ENCODE data around the gene PPP4R1.

Gene PPP4R1

GRCh38 chr18:9627642-9628041, 13.3 kb upstream of the PPP4R1 start:
- no peak for FAIRE-seq
- DNase-seq (ENCODE audit: insufficient read length) = no peak
- TF ChIP-seq TAF1 (IDR thresholded peaks at IDR 0.05; ENCODE audit: borderline replicate concordance, low read depth, low read length) (no peak), POLR2AphosphoS5 (IDR thresholded peaks at IDR 0.05; ENCODE audit: low read depth, low read length) (no peak), POLR2A (IDR thresholded peaks at IDR 0.05; ENCODE audit: low read depth, low read length) (no peak)

- no peak for FAIRE-seq
Measured at GRCh38 chr18:9619990-9620389, 5.6 kb upstream of the PPP4R1 start.

GRCh38 chr18:9619545-9619944, 5.2 kb upstream of the PPP4R1 start:
- TF ChIP-seq POLR2AphosphoS5 (IDR thresholded peaks at IDR 0.05; ENCODE audit: low read depth, low read length) = no peak
- TF ChIP-seq POLR2A (IDR thresholded peaks at IDR 0.05; ENCODE audit: low read depth, low read length) = no peak
- no peak for TF ChIP-seq TAF1 (IDR thresholded peaks at IDR 0.05; ENCODE audit: borderline replicate concordance, low read depth, low read length)
- DNase-seq (ENCODE audit: insufficient read length) = no peak
- FAIRE-seq = no peak

More at GRCh38 chr18:9619990-9620389, 5.6 kb upstream of the PPP4R1 start:
- no peak for TF ChIP-seq POLR2A (IDR thresholded peaks at IDR 0.05; ENCODE audit: low read depth, low read length)
- TF ChIP-seq TAF1 (IDR thresholded peaks at IDR 0.05; ENCODE audit: borderline replicate concordance, low read depth, low read length) = no peak
- TF ChIP-seq POLR2AphosphoS5 (IDR thresholded peaks at IDR 0.05; ENCODE audit: low read depth, low read length) = no peak
- DNase-seq (ENCODE audit: insufficient read length) = no peak

GRCh38 chr18:9619056-9619455, 4.7 kb upstream of the PPP4R1 start:
- TF ChIP-seq POLR2A (IDR thresholded peaks at IDR 0.05; ENCODE audit: low read depth, low read length) (no peak), POLR2AphosphoS5 (IDR thresholded peaks at IDR 0.05; ENCODE audit: low read depth, low read length) (no peak), TAF1 (IDR thresholded peaks at IDR 0.05; ENCODE audit: borderline replicate concordance, low read depth, low read length) (no peak)
- no peak for DNase-seq (ENCODE audit: insufficient read length)
- FAIRE-seq = no peak

- FAIRE-seq (no peak), DNase-seq (ENCODE audit: insufficient read length) (no peak)
- TF ChIP-seq POLR2A (IDR thresholded peaks at IDR 0.05; ENCODE audit: low read depth, low read length) (no peak), TAF1 (IDR thresholded peaks at IDR 0.05; ENCODE audit: borderline replicate concordance, low read depth, low read length) (no peak), POLR2AphosphoS5 (IDR thresholded peaks at IDR 0.05; ENCODE audit: low read depth, low read length) (no peak)
Measured at GRCh38 chr18:9617006-9617542, 2.7 kb upstream of the PPP4R1 start.

GRCh38 chr18:9616049-9616448, 1.7 kb upstream of the PPP4R1 start:
- FAIRE-seq = no peak
- DNase-seq (ENCODE audit: insufficient read length) = no peak
- TF ChIP-seq TAF1 (IDR thresholded peaks at IDR 0.05; ENCODE audit: borderline replicate concordance, low read depth, low read length) (no peak), POLR2A (IDR thresholded peaks at IDR 0.05; ENCODE audit: low read depth, low read length) (no peak), POLR2AphosphoS5 (IDR thresholded peaks at IDR 0.05; ENCODE audit: low read depth, low read length) (no peak)

GRCh38 chr18:9615280-9615797, 980 bp upstream of the PPP4R1 start:
- FAIRE-seq = no peak
- TF ChIP-seq POLR2AphosphoS5 (IDR thresholded peaks at IDR 0.05; ENCODE audit: low read depth, low read length) = no peak
- no peak for TF ChIP-seq POLR2A (IDR thresholded peaks at IDR 0.05; ENCODE audit: low read depth, low read length)
- no peak for TF ChIP-seq TAF1 (IDR thresholded peaks at IDR 0.05; ENCODE audit: borderline replicate concordance, low read depth, low read length)
- DNase-seq (ENCODE audit: insufficient read length) = no peak

- TF ChIP-seq POLR2AphosphoS5 (IDR thresholded peaks at IDR 0.05; ENCODE audit: low read depth, low read length) (peak; percentile 46; the same call in 1 of the 2 replicates), TAF1 (IDR thresholded peaks at IDR 0.05; ENCODE audit: borderline replicate concordance, low read depth, low read length) (no peak), POLR2A (IDR thresholded peaks at IDR 0.05; ENCODE audit: low read depth, low read length) (peak; percentile 16; the same call in 1 of the 2 replicates)
- FAIRE-seq (peak; percentile 70), DNase-seq (ENCODE audit: insufficient read length) (peak; percentile 35)
Measured at GRCh38 chr18:9613550-9614400, 584 bp downstream of the PPP4R1 start.

GRCh38 chr18:9612977-9613376, 1.4 kb downstream of the PPP4R1 start:
- DNase-seq (ENCODE audit: insufficient read length) (no peak), FAIRE-seq (peak; percentile 51)
- TF ChIP-seq POLR2AphosphoS5 (IDR thresholded peaks at IDR 0.05; ENCODE audit: low read depth, low read length) (no peak), TAF1 (IDR thresholded peaks at IDR 0.05; ENCODE audit: borderline replicate concordance, low read depth, low read length) (no peak), POLR2A (IDR thresholded peaks at IDR 0.05; ENCODE audit: low read depth, low read length) (no peak)

GRCh38 chr18:9612215-9612830, 2.0 kb downstream of the PPP4R1 start:
- FAIRE-seq = peak; percentile 80
- TF ChIP-seq TAF1 (IDR thresholded peaks at IDR 0.05; ENCODE audit: borderline replicate concordance, low read depth, low read length) (no peak), POLR2AphosphoS5 (IDR thresholded peaks at IDR 0.05; ENCODE audit: low read depth, low read length) (no peak), POLR2A (IDR thresholded peaks at IDR 0.05; ENCODE audit: low read depth, low read length) (no peak)
- DNase-seq (ENCODE audit: insufficient read length) = no peak

- DNase-seq (ENCODE audit: insufficient read length) (no peak), FAIRE-seq (no peak)
- no peak for TF ChIP-seq TAF1 (IDR thresholded peaks at IDR 0.05; ENCODE audit: borderline replicate concordance, low read depth, low read length)
- TF ChIP-seq POLR2A (IDR thresholded peaks at IDR 0.05; ENCODE audit: low read depth, low read length) = no peak
Measured at GRCh38 chr18:9609190-9609589, 5.2 kb downstream of the PPP4R1 start.
